Measurements from ENCODE around the gene EEPD1.
"Not testable (repeated sequence)": the region's sequence is repeated elsewhere in the genome, so short reads cannot be mapped to it uniquely, and the experiment has no call there.

The EEPD1 gene

DNA sequence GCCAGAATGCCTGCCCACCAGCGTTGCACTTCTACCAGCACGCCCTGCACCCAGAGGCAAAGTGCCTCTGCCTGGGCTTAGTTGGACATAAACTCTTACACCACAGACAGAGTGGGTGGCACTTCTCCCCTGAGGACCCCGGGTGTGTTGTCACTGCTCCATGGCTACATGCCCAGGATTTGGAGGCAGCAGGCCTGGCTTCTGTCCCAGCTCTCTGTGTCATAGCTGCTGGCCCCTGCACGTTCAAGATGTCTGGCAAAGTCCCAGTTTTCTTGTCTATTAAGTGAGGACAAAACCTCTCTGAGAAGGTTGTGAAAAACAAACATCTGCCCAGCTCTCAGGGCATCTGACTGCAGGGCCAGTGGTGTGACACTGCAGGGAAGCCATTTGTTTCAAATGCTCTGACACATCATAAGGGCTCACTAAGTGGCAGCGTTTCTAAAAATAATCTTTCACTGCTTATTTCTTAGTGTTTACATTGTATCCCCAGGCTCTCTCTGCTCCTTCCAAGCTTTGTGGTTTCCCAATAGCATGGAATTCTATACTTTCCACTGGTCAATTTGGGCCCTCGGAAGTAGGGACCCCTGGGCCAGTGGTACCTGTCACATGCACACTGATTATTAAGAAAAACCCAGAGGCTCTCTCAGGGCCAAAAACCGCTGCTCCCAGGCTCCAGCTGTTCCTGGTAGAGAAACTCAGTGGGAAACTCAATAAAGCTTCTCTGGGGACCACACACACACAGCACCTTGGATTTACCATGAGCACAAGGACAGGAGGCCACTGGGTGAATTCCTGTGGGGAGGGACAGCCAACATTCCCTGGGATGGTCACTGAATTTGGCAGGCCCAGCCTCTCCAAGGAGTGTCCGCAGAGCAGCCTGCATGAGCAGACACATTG lies 150.4 kb downstream of the EEPD1 start:
- DNase-seq, result peak; percentile 91

DNA sequence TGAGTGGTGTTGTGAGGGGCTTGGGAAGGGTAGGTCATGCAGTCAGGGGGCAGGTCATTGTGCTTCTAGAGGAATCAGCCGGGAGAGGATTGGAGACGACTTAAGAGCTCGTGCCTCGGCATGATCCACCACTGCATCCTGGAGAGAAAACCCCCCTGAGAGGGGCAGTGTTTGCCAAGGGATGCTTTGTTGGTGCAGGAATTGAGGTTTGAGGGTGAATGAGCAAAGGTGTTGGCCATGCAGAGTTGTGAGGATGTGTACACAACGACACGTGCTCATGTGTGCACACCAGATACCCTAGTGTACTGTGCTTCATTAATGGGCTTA lies 151.0 kb downstream of the EEPD1 start:
- no peak for DNase-seq

DNA sequence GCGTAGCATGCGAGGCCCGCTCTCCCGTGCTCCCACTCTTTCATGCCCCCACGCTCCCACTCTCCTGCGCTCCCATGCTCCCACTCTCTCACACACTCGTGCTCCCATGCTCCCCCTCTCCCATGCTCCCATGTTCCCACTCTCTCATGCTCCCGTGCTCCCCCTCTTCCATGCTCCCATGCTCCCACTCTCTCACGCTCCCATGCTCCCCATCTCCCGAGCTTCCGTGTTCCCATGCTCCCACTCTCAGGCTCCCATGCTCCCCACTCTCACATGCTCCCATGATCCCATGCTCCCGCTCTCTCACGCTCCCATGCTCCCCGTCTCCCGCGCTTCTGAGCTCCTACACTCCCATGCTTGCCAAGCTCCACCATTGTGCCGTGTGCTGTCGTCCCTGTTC lies 152.2 kb downstream of the EEPD1 start:
- no peak for DNase-seq

GRCh38 chr7:36305648-36306047 lies 152.6 kb downstream of the EEPD1 start:
- no peak for DNase-seq

GRCh38 chr7:36306222-36306621 lies 153.2 kb downstream of the EEPD1 start:
- no peak for DNase-seq

DNA sequence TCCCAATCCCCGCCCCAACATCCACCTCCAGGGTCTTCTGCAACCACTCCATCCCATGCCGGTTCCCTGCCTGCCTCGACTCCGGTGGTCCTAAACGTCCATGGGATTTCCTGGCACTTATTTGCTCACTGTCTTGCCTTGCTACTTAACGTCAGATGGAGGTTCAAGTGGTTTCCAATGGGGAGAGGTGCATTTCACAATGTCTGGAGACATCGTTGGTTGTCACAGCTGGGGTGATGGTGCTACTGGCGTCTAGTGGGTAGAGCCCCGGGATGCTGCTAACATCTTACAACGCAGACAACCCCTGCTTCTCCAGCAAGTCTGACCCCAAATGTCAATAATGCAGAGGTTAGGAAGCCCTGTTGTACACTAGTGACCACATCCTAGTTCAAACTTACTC lies 153.7 kb downstream of the EEPD1 start:
- DNase-seq, result no peak

GRCh38 chr7:36308031-36308430 lies 155.0 kb downstream of the EEPD1 start:
- no peak for DNase-seq

- no peak for DNase-seq
Measured at GRCh38 chr7:36309301-36309700, 156.2 kb downstream of the EEPD1 start.

DNA sequence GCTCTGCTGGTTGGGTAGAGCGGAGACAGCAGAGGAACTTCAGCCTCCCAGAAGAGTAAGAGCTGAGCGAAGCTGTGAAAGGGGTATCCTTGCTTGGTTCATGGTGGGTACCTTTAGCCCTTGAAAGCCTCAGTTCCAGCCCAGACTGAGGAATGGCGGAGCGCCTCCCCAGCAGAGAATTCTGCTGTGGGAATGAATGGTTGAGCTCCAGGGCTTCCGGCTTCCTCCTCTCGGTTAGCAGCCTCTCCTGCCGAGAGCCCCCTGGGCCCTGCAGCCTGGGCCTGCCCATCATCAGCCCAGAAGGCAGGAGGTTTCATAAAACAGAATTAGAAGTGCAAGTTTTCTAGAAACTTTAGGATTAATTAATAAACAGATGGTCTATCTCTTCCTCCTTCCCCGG lies 156.7 kb downstream of the EEPD1 start:
- DNase-seq, result no peak

DNA sequence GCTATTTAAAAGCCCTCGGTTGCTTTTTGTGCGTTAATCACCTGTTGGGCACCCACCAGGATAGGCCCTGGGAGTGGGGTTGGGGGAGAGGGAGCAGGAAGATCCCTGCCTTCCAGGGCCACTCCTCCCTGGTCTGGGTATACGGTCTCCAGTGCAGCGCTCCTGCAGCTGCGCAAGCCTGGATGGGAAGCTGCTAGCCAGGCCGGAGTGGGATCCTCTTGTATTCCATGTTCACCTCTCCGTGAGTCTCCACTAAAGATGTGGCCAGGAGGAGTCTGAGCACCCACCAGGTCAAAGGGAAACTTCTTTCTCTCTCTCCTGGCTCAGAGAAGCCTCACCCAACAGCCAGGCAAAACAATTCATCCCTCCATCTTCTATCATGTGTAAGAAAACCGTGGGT lies 157.8 kb downstream of the EEPD1 start:
- no peak for DNase-seq

GRCh38 chr7:36311539-36311938 lies 158.5 kb downstream of the EEPD1 start:
- no peak for DNase-seq

DNA sequence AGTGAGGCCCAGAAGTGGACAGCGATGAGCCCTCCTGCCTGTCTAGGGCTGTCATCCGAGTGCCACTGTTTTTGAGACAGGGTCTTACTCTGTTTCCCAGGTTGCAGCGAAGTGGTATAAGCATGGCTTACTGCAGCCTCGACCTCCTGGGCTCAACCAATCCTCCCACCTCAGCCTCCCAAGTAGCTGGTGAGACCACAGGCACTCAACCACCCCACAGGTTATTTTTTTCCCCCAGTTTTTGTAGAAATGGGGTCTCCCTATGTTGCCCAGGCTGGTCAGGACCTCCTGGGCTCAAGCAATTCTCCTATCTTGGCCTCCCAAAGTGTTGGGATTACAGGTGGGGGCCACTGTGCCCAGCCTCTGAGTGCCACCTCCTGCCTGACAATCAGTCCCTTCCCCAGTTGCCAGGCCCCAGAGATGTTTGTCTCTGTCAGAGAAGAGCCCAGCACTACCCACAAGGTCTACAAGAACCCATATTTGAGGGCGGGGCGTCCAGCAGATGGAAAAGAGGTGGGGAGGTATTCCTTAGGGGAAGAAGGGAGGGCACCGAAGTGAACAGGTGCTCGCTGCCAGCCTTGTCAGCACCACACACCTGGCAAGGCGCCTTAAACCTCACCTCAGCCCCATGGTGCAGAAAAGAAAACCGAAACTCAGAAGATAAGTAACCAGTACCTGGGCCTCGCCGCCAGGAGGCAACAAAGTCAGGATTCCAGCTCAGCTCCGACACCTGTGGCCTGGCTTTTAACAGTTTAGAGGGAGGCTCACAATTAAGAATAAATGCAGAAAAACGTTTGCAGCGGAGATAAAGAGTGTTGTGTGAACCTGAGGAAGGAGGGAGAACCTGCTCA lies 159.2 kb downstream of the EEPD1 start:
- no peak for DNase-seq

DNA sequence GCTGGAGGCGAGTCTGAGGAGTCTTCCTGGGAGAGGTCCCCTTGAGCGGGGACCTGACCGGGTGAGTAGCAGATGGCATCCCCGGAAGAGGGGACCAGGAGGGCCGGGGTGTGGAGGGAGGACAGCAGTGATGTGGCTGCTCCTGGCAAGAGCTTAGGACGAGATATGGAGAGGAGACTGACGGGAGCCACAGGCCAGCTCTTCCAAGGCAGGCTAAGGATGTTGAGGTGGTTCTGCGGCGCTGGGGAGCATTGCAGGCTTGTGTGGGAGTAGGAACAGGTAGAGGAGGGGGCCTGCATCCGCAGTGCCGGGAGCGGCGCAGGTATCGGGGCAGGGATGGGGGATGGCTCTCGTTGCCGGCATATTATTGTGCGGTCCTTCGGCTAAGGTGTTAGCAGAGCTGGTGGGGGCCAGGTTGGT lies 159.9 kb downstream of the EEPD1 start:
- DNase-seq, result no peak

DNA sequence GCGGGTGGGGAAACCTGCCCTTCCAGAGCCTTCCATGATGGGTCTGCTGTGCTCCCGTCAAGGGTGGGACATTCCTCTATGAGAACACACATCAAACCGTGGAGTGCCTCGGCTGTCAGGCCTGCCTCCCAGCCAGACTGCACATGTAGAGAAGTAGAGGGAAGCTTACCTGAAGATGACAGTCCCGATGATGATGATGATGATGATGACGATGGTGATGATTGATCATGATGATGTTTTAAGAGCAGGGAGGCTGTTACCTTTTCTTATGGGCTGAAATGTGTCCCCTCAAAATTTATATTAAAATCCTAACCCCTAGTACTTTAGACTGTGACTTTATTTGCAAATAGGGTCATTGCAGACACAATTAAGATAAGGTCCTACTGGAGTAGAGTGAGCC lies 160.6 kb downstream of the EEPD1 start:
- no peak for DNase-seq

- no peak for DNase-seq
Measured at GRCh38 chr7:36314491-36314890, 161.4 kb downstream of the EEPD1 start.

GRCh38 chr7:36315309-36315944 lies 162.4 kb downstream of the EEPD1 start:
- DNase-seq, result no peak

DNA sequence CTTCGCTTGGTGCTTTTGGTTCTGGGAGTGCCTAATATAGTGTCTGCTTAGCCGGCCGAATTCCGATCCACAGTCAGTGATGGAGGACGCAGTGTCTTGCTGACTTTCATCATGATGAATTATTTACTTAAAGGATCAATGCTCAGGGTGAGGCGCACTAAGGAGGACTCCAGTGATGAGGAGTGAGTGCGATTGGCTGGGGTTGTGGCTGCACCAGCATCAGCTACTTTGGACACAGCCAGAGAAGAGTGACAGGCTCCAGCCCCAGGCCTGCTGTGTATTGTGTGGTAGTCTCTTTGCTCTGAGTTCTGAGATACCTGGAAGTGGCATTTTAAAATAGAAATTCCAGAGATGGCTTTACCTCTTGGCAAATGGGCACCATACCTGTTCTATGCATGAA lies 163.3 kb downstream of the EEPD1 start:
- no peak for DNase-seq

DNA sequence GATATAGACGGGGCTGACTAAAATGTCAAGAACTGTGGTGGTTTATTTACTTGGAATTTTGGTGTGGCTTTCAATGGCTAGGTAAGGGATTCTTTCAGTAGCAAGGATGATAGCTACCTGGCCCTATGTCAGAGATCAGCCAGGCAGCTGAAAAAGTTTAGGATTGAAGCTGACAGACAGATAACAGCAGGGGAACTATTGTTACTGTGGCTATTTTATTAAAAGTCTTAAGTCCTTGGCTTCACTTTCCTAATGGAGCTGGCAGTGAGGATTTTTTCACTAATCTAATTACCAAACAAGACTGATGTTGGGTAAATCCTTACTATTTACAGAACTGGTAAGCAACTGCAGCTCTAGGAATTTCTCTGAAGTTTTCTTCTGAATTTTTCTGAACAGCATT lies 164.2 kb downstream of the EEPD1 start:
- DNase-seq, result no peak

GRCh38 chr7:36318116-36318515 lies 165.1 kb downstream of the EEPD1 start:
- no peak for DNase-seq

DNA sequence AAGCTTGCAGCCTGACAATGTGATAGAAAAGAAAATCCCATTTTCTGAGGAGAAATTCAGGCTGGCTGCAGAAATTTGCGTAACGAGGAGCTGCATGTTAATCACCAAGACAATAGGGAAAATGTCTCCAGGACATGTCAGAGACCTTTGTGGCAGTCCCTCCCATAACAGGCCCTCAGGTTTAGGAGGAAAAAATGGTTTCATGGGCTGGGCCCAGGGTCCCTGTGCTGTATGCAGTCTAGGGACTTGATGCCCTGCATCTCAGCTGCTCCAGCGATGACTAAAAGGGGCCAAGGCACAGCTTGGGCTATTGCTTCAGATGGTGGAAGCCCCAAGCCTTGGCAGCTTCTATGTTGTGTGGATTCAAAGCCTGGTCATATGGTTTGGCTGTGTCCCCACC lies 168.2 kb downstream of the EEPD1 start:
- DNase-seq, result not testable (repeated sequence)

- no peak for DNase-seq
Measured at GRCh38 chr7:36336390-36336789, 183.3 kb downstream of the EEPD1 start.

GRCh38 chr7:36338256-36338655 lies 185.2 kb downstream of the EEPD1 start:
- DNase-seq, result no peak

GRCh38 chr7:36343548-36343947 lies 190.5 kb downstream of the EEPD1 start:
- no peak for DNase-seq
